Measurements from ENCODE around the gene MCF2L2. TPM values are rescaled to one million over a fixed set of nuclear protein-coding genes. Genes with fewer than 3 reads are reported as not detected.

MCF2L2 gene
- total and polyA plus RNA-seq, 2 donors (not counting 1 experiment from before 2014, with no cell fraction given): 0.03 to 1.6 TPM

DNA sequence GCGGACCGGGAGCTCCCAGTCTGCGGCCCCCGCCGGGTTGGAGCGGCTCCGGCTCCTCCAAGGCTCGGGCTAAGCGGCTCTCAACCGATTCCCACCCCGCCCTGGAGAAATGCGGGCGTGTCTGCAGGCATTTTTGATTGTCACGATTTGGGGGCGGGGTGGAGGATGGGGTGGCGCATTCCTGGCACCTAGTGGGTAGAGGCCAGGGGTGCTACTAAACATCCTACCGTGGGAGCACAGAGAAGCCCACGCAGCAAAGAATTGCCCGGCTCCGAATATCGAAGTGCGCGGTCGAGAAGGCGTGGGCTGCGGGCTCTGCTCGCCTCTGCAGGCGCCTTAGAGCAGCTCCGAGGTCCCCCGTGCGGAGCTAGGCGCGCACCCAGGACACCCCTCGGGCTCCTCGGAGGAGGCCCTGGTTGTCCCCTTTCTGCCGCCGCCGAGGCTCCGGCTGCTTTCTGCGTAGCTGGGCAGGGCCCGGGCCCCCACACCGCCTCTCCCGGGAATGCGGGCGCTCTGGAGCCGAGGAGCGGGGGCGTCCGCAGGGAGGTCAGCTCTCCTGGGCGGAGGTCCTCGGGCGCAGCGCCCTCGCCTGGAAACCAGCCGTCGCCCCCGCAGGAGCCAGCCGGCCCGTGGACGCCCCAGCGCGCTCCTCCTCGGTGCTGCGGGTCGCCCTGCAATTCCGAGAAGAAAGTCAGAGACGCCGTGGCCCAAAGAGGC, 249.4 kb downstream of the MCF2L2 start:
- peak overlapping the region; percentile 77 for H3K4me2 ChIP-seq (replicated peaks; ENCODE audit: low read depth, low read length, poor library complexity, severe bottlenecking)
- intact Hi-C loops (cut with micrococcal nuclease): no loop called here
- peak; percentile 51 for ATAC-seq (ENCODE audit: low read depth)
- peak; percentile 52 for DNase-seq
- Mint-ChIP-seq H3K4me1 (peaks cover 14% of the 10 kb centered on the region), H3K9me3 (ENCODE audit: insufficient read depth) (no peaks in the 10 kb centered on the region), H3K27me3 (peaks cover 62% of the 10 kb centered on the region), H3K27ac (no peak overlapping the region), H3K4me3 (peak overlapping the region; percentile 82)
- no peaks in the 10 kb centered on the region for H3K36me3 ChIP-seq (replicated peaks in 1 of 2; ENCODE audit: control extremely low read depth in 1 of 2, control insufficient read depth in 1 of 2, extremely low read depth in 1 of 2, insufficient read depth in 2 of 2, low read length in 1 of 2)
- H3K9ac ChIP-seq (ENCODE audit: low read length): peak overlapping the region; percentile 47
- H3K4me1 ChIP-seq (ENCODE audit: control insufficient read depth in 2 of 2, insufficient read depth in 2 of 2, low read length in 2 of 2): peaks cover 18 to 24% of the 10 kb centered on the region in 2 donors
- 2% methylated on average over 68 of the region's 68 CpGs for whole genome bisulfite sequencing (ENCODE audit: insufficient coverage)
- no peaks in the 10 kb centered on the region for H3K79me2 ChIP-seq (ENCODE audit: control insufficient read depth, insufficient read depth, low read length)
- peak overlapping the region; percentile 33 for H2AFZ ChIP-seq (ENCODE audit: insufficient read depth, low read depth, low read length, poor library complexity, severe bottlenecking)
- no peaks in the 10 kb centered on the region for H4K20me1 ChIP-seq (ENCODE audit: control insufficient read depth, insufficient read depth, low read length, poor library complexity, severe bottlenecking)
- ChIA-PET CTCF (interaction anchor here (1.0 to 2.2 kb wide), 4 partner anchors 9 to 587 kb away, joined by 3 to 15 read pairs (median 6); no protein-coding TSS in a partner anchor), POLR2A (no interaction called here)
- H3K27ac ChIP-seq (ENCODE audit: low read length in 2 of 2): no peak overlapping the region
- peak overlapping the region in 3 of 5 experiments; percentile 11 to 23 (median 15) for H3K4me3 ChIP-seq (ENCODE audit: control extremely low read depth in 1 of 5, extremely low read depth in 1 of 5, insufficient read depth in 1 of 5, low read depth in 2 of 5, low read length in 4 of 5)
- peaks cover 0 to 28% (median 0%) of the 10 kb centered on the region in 3 donors for H3K9me3 ChIP-seq (ENCODE audit: control extremely low read depth in 1 of 3, control insufficient read depth in 2 of 3, insufficient read depth in 1 of 3, low read length in 2 of 3)
- TF ChIP-seq, protein P1, sequence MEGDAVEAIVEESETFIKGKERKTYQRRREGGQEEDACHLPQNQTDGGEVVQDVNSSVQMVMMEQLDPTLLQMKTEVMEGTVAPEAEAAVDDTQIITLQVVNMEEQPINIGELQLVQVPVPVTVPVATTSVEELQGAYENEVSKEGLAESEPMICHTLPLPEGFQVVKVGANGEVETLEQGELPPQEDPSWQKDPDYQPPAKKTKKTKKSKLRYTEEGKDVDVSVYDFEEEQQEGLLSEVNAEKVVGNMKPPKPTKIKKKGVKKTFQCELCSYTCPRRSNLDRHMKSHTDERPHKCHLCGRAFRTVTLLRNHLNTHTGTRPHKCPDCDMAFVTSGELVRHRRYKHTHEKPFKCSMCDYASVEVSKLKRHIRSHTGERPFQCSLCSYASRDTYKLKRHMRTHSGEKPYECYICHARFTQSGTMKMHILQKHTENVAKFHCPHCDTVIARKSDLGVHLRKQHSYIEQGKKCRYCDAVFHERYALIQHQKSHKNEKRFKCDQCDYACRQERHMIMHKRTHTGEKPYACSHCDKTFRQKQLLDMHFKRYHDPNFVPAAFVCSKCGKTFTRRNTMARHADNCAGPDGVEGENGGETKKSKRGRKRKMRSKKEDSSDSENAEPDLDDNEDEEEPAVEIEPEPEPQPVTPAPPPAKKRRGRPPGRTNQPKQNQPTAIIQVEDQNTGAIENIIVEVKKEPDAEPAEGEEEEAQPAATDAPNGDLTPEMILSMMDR (IDR thresholded peaks at IDR 0.05): no peak
- TF ChIP-seq EZH2 (IDR thresholded peaks at IDR 0.05; ENCODE audit: borderline replicate concordance, insufficient read depth, low read depth, low read length, poor library complexity, severe bottlenecking): peak; percentile 96
- peaks cover 0 to 75% (median 58%) of the 10 kb centered on the region in 4 experiments for H3K27me3 ChIP-seq (replicated peaks in 1 of 4; ENCODE audit: control extremely low read depth in 1 of 4, control insufficient read depth in 3 of 4, insufficient read depth in 4 of 4, low read length in 3 of 4)

DNA sequence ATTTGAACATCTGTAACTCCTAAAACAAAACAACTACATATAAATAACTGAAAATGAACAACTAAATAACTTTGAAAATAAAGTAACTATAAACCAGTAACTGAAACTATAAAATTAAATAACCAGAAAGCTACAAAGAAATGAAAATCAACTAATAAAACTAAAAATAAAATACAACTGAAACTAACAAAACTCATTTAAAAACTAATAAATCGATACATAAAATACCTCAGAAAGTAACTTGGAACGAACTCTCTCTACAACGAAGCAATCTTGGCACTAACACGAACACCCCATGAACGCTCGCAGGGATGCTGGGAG, 249.9 kb downstream of the MCF2L2 start:
- POLR2A ChIA-PET: no interaction called here
- no peaks in the 10 kb centered on the region for H3K36me3 ChIP-seq (replicated peaks in 1 of 2; ENCODE audit: control extremely low read depth in 1 of 2, control insufficient read depth in 1 of 2, extremely low read depth in 1 of 2, insufficient read depth in 2 of 2, low read length in 1 of 2)
- H3K4me2 ChIP-seq (replicated peaks; ENCODE audit: low read depth, low read length, poor library complexity, severe bottlenecking): peak overlapping the region; percentile 77
- H3K4me1 ChIP-seq (ENCODE audit: control insufficient read depth in 2 of 2, insufficient read depth in 2 of 2, low read length in 2 of 2): peaks cover 18 to 24% of the 10 kb centered on the region in 2 donors
- H3K27ac ChIP-seq (ENCODE audit: low read length in 2 of 2): no peak overlapping the region
- peaks cover 0 to 78% (median 60%) of the 10 kb centered on the region in 4 experiments for H3K27me3 ChIP-seq (replicated peaks in 1 of 4; ENCODE audit: control extremely low read depth in 1 of 4, control insufficient read depth in 3 of 4, insufficient read depth in 4 of 4, low read length in 3 of 4)
- H2AFZ ChIP-seq (ENCODE audit: insufficient read depth, low read depth, low read length, poor library complexity, severe bottlenecking): peak overlapping the region; percentile 33
- no peaks in the 10 kb centered on the region for H4K20me1 ChIP-seq (ENCODE audit: control insufficient read depth, insufficient read depth, low read length, poor library complexity, severe bottlenecking)
- ATAC-seq (ENCODE audit: low read depth) (no peak), DNase-seq (no peak)
- Mint-ChIP-seq H3K9me3 (ENCODE audit: insufficient read depth) (no peaks in the 10 kb centered on the region), H3K4me3 (peak overlapping the region; percentile 67), H3K27ac (no peak overlapping the region), H3K27me3 (peaks cover 63% of the 10 kb centered on the region), H3K4me1 (peaks cover 14% of the 10 kb centered on the region)
- H3K9ac ChIP-seq (ENCODE audit: low read length): peak overlapping the region; percentile 47
- 16% methylated on average over 6 of the region's 6 CpGs for WGBS (ENCODE audit: insufficient coverage)
- intact Hi-C loops (cut with micrococcal nuclease): no loop called here
- no peak for TF ChIP-seq EZH2 (IDR thresholded peaks at IDR 0.05; ENCODE audit: borderline replicate concordance, insufficient read depth, low read depth, low read length, poor library complexity, severe bottlenecking)
- TF ChIP-seq, protein P1 (IDR thresholded peaks at IDR 0.05): no peak
- H3K4me3 ChIP-seq (ENCODE audit: control extremely low read depth in 1 of 5, extremely low read depth in 1 of 5, insufficient read depth in 1 of 5, low read depth in 2 of 5, low read length in 4 of 5): peak overlapping the region in 3 of 5 experiments; percentile 11 to 23 (median 15)
- H3K9me3 ChIP-seq (ENCODE audit: control extremely low read depth in 1 of 3, control insufficient read depth in 2 of 3, insufficient read depth in 1 of 3, low read length in 2 of 3): peaks cover 0 to 28% (median 0%) of the 10 kb centered on the region in 3 donors
- no peaks in the 10 kb centered on the region for H3K79me2 ChIP-seq (ENCODE audit: control insufficient read depth, insufficient read depth, low read length)
- CTCF ChIA-PET: interaction anchor here (0.6 to 2.2 kb wide), 4 partner anchors 10 to 544 kb away, joined by 3 to 15 read pairs (median 6); no protein-coding TSS in a partner anchor

Measured in B cell (primary cell).